Neural progenitor cell (in vitro differentiated cells): Measurements from ENCODE around the gene NCKAP5. TPM values are rescaled to one million over a fixed set of nuclear protein-coding genes. Genes with fewer than 3 reads are reported as not detected.

Experiments used
- DNase-seq: peaks from one replicate; pipeline ENCODE4 v3.0.0-alpha.2; 2016; ENCODE audit warnings: low spot score
- H2AFZ ChIP-seq: fragments of 200-600 bp; sonication (generic); replicated peaks from 2 replicates; pipeline ENCODE4 v1.6.1; 2016; ENCODE audit warnings: antibody characterized with exemption
- H3F3A ChIP-seq: fragments of 200-600 bp; sonication (generic); 2 replicates; pipeline ENCODE4 v1.6.1; 2016; ENCODE audit warnings: antibody characterized with exemption, low read depth
- H3K27ac ChIP-seq: fragments of 200-600 bp; sonication (generic); 2 replicates; pipeline ENCODE4 v1.5.1; 2016; ENCODE audit warnings: mild to moderate bottlenecking
- H3K27me3 ChIP-seq: fragments of 200-600 bp; sonication (generic); 2 replicates; pipeline ENCODE4 v1.6.1; 2016; ENCODE audit warnings: mild to moderate bottlenecking, moderate library complexity
- H3K36me3 ChIP-seq: fragments of 200-600 bp; sonication (generic); 2 replicates; pipeline ENCODE4 v1.5.1; 2016
- H3K4me1 ChIP-seq: fragments of 200-600 bp; sonication (generic); 2 replicates; pipeline ENCODE4 v1.6.1; 2016; ENCODE audit warnings: mixed run types
- H3K4me2 ChIP-seq: fragments of 200-600 bp; sonication (generic); 2 replicates; pipeline ENCODE4 v1.6.1; 2016
- H3K4me3 ChIP-seq: fragments of 200-600 bp; sonication (generic); 2 replicates; pipeline ENCODE4 v1.5.1; 2016
- H3K79me2 ChIP-seq: fragments of 200-600 bp; sonication (generic); 2 replicates; pipeline ENCODE4 v1.6.1; 2016; ENCODE audit warnings: low read depth
- H3K9ac ChIP-seq: fragments of 200-600 bp; sonication (generic); 2 replicates; pipeline ENCODE4 v1.6.1; 2016
- H3K9me3 ChIP-seq: fragments of 200-600 bp; sonication (generic); 2 replicates; pipeline ENCODE4 v1.5.1; 2016; ENCODE audit warnings: low read depth
- H4K20me1 ChIP-seq: fragments of 200-600 bp; sonication (generic); 2 replicates; pipeline ENCODE4 v1.6.1; 2016; ENCODE audit warnings: low read depth
- H3K27ac Mint-ChIP-seq: 3 replicates; pipeline ENCODE4 v1.8.0; 2021; ENCODE audit warnings: mixed read lengths
- H3K27me3 Mint-ChIP-seq: 2 replicates; pipeline ENCODE4 v1.8.0; 2022; ENCODE audit warnings: low read depth, mild to moderate bottlenecking, inconsistent platforms, moderate library complexity, mixed read lengths; ENCODE audit not compliant: insufficient read depth
- H3K36me3 Mint-ChIP-seq: 3 replicates; pipeline ENCODE4 v1.8.0; 2021; ENCODE audit warnings: mixed read lengths
- H3K4me1 Mint-ChIP-seq: 3 replicates; pipeline ENCODE4 v1.8.0; 2021; ENCODE audit warnings: mixed read lengths
- H3K4me3 Mint-ChIP-seq: 3 replicates; pipeline ENCODE4 v1.8.0; 2021; ENCODE audit warnings: mild to moderate bottlenecking, moderate library complexity, mixed read lengths
- H3K9me3 Mint-ChIP-seq: 3 replicates; pipeline ENCODE4 v1.8.0; 2020; ENCODE audit warnings: mixed read lengths
- EZH2 ChIP-seq: fragments of 200-600 bp; sonication (generic); IDR thresholded peaks from 2 replicates; pipeline ENCODE4 v1.6.1; 2017; ENCODE audit warnings: antibody characterized with exemption, mild to moderate bottlenecking, moderate library complexity
- EZH2phosphoT487 ChIP-seq: fragments of 200-600 bp; sonication (generic); IDR thresholded peaks from 2 replicates; pipeline ENCODE4 v1.6.1; 2017; ENCODE audit warnings: antibody characterized with exemption
- total RNA-seq: library from RNA; depleted of rRNA; stranded (reverse); fragments of >200 nt; gene quantifications from 2 replicates; pipeline ENCODE4 v1.2.3, GENCODE V29; 2015; ENCODE audit warnings: low replicate concordance
- TF ChIP-seq, protein P1 (sequence below): fragments of 200-600 bp; sonication (generic); IDR thresholded peaks from 2 replicates; pipeline ENCODE4 v1.5.1; 2017; ENCODE audit warnings: antibody characterized with exemption, mild to moderate bottlenecking

Gene NCKAP5
- total RNA-seq, 1 donor from 2014 or later, result 0.47 TPM

GRCh38 chr2:132886574-132886973, 681.7 kb downstream of the NCKAP5 start:
- peaks cover 5% of the 10 kb centered on the region for H3K9me3 Mint-ChIP-seq
- Histone ChIP-seq H3F3A (no peaks in the 10 kb centered on the region), H3K9me3 (no peaks in the 10 kb centered on the region), H3K4me3 (no peak overlapping the region), H3K79me2 (no peaks in the 10 kb centered on the region), H3K4me2 (no peak overlapping the region), H3K27me3 (no peaks in the 10 kb centered on the region), H3K27ac (no peak overlapping the region), H3K4me1 (no peaks in the 10 kb centered on the region), H2AFZ (no peak overlapping the region), H3K36me3 (no peaks in the 10 kb centered on the region), H3K9ac (no peak overlapping the region), H4K20me1 (no peaks in the 10 kb centered on the region)
- H3K4me1 Mint-ChIP-seq, result no peaks in the 10 kb centered on the region
- no peaks in the 10 kb centered on the region for H3K27me3 Mint-ChIP-seq
- no peak for DNase-seq
- TF ChIP-seq EZH2 (no peak), EZH2phosphoT487 (no peak)
- TF ChIP-seq, protein P1, sequence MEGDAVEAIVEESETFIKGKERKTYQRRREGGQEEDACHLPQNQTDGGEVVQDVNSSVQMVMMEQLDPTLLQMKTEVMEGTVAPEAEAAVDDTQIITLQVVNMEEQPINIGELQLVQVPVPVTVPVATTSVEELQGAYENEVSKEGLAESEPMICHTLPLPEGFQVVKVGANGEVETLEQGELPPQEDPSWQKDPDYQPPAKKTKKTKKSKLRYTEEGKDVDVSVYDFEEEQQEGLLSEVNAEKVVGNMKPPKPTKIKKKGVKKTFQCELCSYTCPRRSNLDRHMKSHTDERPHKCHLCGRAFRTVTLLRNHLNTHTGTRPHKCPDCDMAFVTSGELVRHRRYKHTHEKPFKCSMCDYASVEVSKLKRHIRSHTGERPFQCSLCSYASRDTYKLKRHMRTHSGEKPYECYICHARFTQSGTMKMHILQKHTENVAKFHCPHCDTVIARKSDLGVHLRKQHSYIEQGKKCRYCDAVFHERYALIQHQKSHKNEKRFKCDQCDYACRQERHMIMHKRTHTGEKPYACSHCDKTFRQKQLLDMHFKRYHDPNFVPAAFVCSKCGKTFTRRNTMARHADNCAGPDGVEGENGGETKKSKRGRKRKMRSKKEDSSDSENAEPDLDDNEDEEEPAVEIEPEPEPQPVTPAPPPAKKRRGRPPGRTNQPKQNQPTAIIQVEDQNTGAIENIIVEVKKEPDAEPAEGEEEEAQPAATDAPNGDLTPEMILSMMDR, result no peak
- no peak overlapping the region for H3K27ac Mint-ChIP-seq
- H3K36me3 Mint-ChIP-seq, result peaks cover 1% of the 10 kb centered on the region
- no peak overlapping the region for H3K4me3 Mint-ChIP-seq

GRCh38 chr2:132884705-132885104, 683.6 kb downstream of the NCKAP5 start:
- H3K27ac ChIP-seq, result no peak overlapping the region
- H3K9ac ChIP-seq, result no peak overlapping the region
- H3K36me3 ChIP-seq, result no peaks in the 10 kb centered on the region
- H3K79me2 ChIP-seq, result no peaks in the 10 kb centered on the region
- no peak for TF ChIP-seq EZH2
- Mint-ChIP-seq H3K4me1 (no peaks in the 10 kb centered on the region), H3K36me3 (peaks cover 1% of the 10 kb centered on the region), H3K27me3 (no peaks in the 10 kb centered on the region), H3K27ac (no peak overlapping the region), H3K9me3 (peaks cover 5% of the 10 kb centered on the region), H3K4me3 (no peak overlapping the region)
- H4K20me1 ChIP-seq, result no peaks in the 10 kb centered on the region
- no peaks in the 10 kb centered on the region for H3K27me3 ChIP-seq
- H3K4me3 ChIP-seq, result no peak overlapping the region
- no peaks in the 10 kb centered on the region for H3F3A ChIP-seq
- H2AFZ ChIP-seq, result no peak overlapping the region
- no peaks in the 10 kb centered on the region for H3K4me1 ChIP-seq
- no peak overlapping the region for H3K4me2 ChIP-seq
- no peaks in the 10 kb centered on the region for H3K9me3 ChIP-seq
- DNase-seq, result no peak

DNA sequence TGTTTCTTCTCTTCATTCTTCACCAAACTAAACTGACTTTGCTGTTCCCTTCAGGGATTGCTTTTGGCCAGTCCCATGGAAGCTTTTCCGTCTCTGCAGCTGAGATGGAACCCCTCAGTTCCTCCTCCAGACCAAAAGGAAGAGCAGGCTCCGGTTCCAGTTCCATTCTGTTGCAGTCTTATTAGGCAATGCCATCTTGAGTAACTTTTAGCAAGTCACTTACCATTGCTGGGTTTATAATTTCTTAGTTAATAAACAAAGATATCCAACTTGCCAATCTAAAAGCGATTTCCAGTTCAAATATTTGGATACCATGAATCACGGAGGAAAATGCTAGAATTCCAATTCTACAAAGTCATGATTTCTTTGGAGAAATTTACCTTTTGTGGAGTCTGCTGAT, 684.0 kb downstream of the NCKAP5 start:
- Histone ChIP-seq H3K79me2 (no peaks in the 10 kb centered on the region), H3K36me3 (no peaks in the 10 kb centered on the region), H3K4me3 (no peak overlapping the region), H3F3A (no peaks in the 10 kb centered on the region), H3K9me3 (no peaks in the 10 kb centered on the region), H4K20me1 (no peaks in the 10 kb centered on the region), H3K27me3 (no peaks in the 10 kb centered on the region), H3K9ac (no peak overlapping the region), H3K27ac (no peak overlapping the region), H2AFZ (no peak overlapping the region), H3K4me2 (no peak overlapping the region), H3K4me1 (no peaks in the 10 kb centered on the region)
- no peaks in the 10 kb centered on the region for H3K4me1 Mint-ChIP-seq
- no peak for DNase-seq
- H3K27ac Mint-ChIP-seq, result no peak overlapping the region
- peaks cover 1% of the 10 kb centered on the region for H3K36me3 Mint-ChIP-seq
- no peaks in the 10 kb centered on the region for H3K27me3 Mint-ChIP-seq
- no peak overlapping the region for H3K4me3 Mint-ChIP-seq
- peaks cover 5% of the 10 kb centered on the region for H3K9me3 Mint-ChIP-seq
- TF ChIP-seq, protein P1, result no peak
- TF ChIP-seq EZH2phosphoT487 (no peak), EZH2 (no peak)

DNA sequence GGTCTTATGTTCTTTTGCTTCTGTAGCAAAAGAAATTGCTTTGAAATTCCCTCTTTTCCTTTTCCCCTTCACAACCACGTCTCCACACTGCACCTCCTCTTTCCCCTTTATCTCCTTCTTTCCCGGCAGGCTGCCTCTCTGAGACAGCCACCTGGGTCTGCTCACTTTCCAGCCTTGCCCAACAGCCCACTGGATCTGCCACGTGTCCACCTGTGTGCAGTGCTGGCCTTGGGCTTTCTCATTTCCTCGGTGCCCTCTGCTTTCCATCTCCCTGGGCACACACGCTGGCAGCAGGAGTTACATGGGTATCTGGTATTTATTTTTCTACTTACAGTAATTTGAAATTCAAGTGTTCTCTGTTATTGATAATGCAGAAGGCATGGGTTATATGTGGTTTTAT, 684.8 kb downstream of the NCKAP5 start:
- no peaks in the 10 kb centered on the region for H3K36me3 ChIP-seq
- no peak overlapping the region for H3K9ac ChIP-seq
- Mint-ChIP-seq H3K4me1 (no peaks in the 10 kb centered on the region), H3K4me3 (no peak overlapping the region), H3K27me3 (no peaks in the 10 kb centered on the region), H3K36me3 (peaks cover 1% of the 10 kb centered on the region), H3K27ac (no peak overlapping the region), H3K9me3 (peaks cover 5% of the 10 kb centered on the region)
- H2AFZ ChIP-seq, result no peak overlapping the region
- H3K4me2 ChIP-seq, result no peak overlapping the region
- H3K27ac ChIP-seq, result no peak overlapping the region
- TF ChIP-seq EZH2 (no peak), EZH2phosphoT487 (no peak)
- TF ChIP-seq, protein P1, result no peak
- H3K27me3 ChIP-seq, result no peaks in the 10 kb centered on the region
- H3K9me3 ChIP-seq, result no peaks in the 10 kb centered on the region
- no peak for DNase-seq
- H3K4me3 ChIP-seq, result no peak overlapping the region
- H4K20me1 ChIP-seq, result no peaks in the 10 kb centered on the region
- no peaks in the 10 kb centered on the region for H3F3A ChIP-seq
- no peaks in the 10 kb centered on the region for H3K4me1 ChIP-seq
- no peaks in the 10 kb centered on the region for H3K79me2 ChIP-seq
